Esophagus muscularis mucosa (tissue), 4 donors: ENCODE results near the gene B4GALT1. TPM values are rescaled to one million over a fixed set of nuclear protein-coding genes. Genes with fewer than 3 reads are reported as not detected.

Experiments
- DNase-seq: peaks from one replicate; pipeline ENCODE4 v3.0.0-alpha.2; 2017; ENCODE audit errors: extremely low spot score
- H3K27ac ChIP-seq, 4 donors: fragments of 200-600 bp; sonication (generic); replicated peaks in 1 of 4; 1 replicate in 3 of 4; 2 replicates in 1 of 4; pipeline ENCODE4 v1.5.1; 2016 to 2019; ENCODE audit warnings: mild to moderate bottlenecking in 1 of 4
- H3K27me3 ChIP-seq, 4 donors: fragments of 200-600 bp; sonication (generic); one replicate each; pipeline versions ENCODE4 v1.5.1 to v1.6.0; 2016 to 2019
- H3K36me3 ChIP-seq, 4 donors: fragments of 200-600 bp; sonication (generic); one replicate each; pipeline ENCODE4 v1.5.1; 2016 to 2019
- H3K4me1 ChIP-seq, 4 donors: fragments of 200-600 bp; sonication (generic); one replicate each; pipeline ENCODE4 v1.5.1; 2016 to 2019
- H3K4me3 ChIP-seq, 4 donors: fragments of 200-600 bp; sonication (generic); 1 replicate in 2 of 4; 2 replicates in 2 of 4; pipeline ENCODE4 v1.5.1; 2016 to 2019; ENCODE audit warnings: mild to moderate bottlenecking in 4 of 4, moderate library complexity in 1 of 4
- H3K9me3 ChIP-seq, 4 donors: fragments of 200-600 bp; sonication (generic); 1 replicate in 3 of 4; 2 replicates in 1 of 4; pipeline ENCODE4 v1.5.1; 2016 to 2019
- EP300 ChIP-seq: sonication (generic); formaldehyde crosslinking; IDR thresholded peaks from one replicate; pipeline ENCODE4 v1.6.1; 2017; ENCODE audit warnings: antibody characterized with exemption
- POLR2A ChIP-seq: fragments of 450-650 bp; IDR thresholded peaks from one replicate; pipeline ENCODE4 v1.6.1; 2017; ENCODE audit warnings: antibody characterized with exemption, moderate library complexity, mild to moderate bottlenecking, low read depth
- POLR2AphosphoS5 ChIP-seq, 2 donors: sonication (generic); formaldehyde crosslinking; IDR thresholded peaks; one replicate each; pipeline ENCODE4 v1.6.1; 2017; ENCODE audit warnings: antibody characterized with exemption in 2 of 2
- WGBS: methylation state at CpG from one replicate; pipeline ENCODE4 v1.1.5; 2018; 5-methylcytosine and 5-hydroxymethylcytosine counted together
- intact Hi-C: fragments of 100-400 bp; cut with DNase I; formaldehyde crosslinking; loops from one replicate; pipeline ENCODE4 v1.15.1; 2023
- total RNA-seq, 4 donors: library from RNA; depleted of rRNA; stranded (reverse); fragments of >200 nt; gene quantifications; one replicate each; pipeline versions ENCODE4 v1.1.0 to v1.2.1, GENCODE V29; 2016
- TF ChIP-seq, protein P1 (sequence below), 3 experiments: fragments of 200-600 bp in 2 of 3; fragments of 450-650 bp in 1 of 3; sonication (generic) in 2 of 3; IDR thresholded peaks; one replicate each; pipeline ENCODE4 v1.5.1; 2017 to 2019; ENCODE audit warnings: antibody characterized with exemption in 3 of 3, mild to moderate bottlenecking in 2 of 3, moderate library complexity in 1 of 3

B4GALT1 gene
- total RNA-seq, 4 donors from 2014 or later = 24.5 to 39.6 (median 37.8) TPM

- no peak for DNase-seq
- Histone ChIP-seq H3K4me3 (no peak overlapping the region), H3K4me1 (peaks cover 8 to 29% (median 9%) of the 10 kb centered on the region in 4 donors), H3K9me3 (no peaks in the 10 kb centered on the region), H3K27me3 (no peaks in the 10 kb centered on the region), H3K36me3 (peaks cover 27 to 80% (median 56%) of the 10 kb centered on the region in 4 donors), H3K27ac (no peak overlapping the region)
- intact Hi-C loops = no loop called here
- no peak for TF ChIP-seq EP300
- TF ChIP-seq POLR2AphosphoS5 (IDR thresholded peaks at IDR 0.05) = no peak
- TF ChIP-seq, protein P1, sequence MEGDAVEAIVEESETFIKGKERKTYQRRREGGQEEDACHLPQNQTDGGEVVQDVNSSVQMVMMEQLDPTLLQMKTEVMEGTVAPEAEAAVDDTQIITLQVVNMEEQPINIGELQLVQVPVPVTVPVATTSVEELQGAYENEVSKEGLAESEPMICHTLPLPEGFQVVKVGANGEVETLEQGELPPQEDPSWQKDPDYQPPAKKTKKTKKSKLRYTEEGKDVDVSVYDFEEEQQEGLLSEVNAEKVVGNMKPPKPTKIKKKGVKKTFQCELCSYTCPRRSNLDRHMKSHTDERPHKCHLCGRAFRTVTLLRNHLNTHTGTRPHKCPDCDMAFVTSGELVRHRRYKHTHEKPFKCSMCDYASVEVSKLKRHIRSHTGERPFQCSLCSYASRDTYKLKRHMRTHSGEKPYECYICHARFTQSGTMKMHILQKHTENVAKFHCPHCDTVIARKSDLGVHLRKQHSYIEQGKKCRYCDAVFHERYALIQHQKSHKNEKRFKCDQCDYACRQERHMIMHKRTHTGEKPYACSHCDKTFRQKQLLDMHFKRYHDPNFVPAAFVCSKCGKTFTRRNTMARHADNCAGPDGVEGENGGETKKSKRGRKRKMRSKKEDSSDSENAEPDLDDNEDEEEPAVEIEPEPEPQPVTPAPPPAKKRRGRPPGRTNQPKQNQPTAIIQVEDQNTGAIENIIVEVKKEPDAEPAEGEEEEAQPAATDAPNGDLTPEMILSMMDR (IDR thresholded peaks at IDR 0.05) = no peak
- TF ChIP-seq POLR2A = no peak
- WGBS = 76% methylated on average over 4 of the region's 4 CpGs
Observed at GRCh38 chr9:33112094-33112493, 55.0 kb downstream of the B4GALT1 start.

DNA sequence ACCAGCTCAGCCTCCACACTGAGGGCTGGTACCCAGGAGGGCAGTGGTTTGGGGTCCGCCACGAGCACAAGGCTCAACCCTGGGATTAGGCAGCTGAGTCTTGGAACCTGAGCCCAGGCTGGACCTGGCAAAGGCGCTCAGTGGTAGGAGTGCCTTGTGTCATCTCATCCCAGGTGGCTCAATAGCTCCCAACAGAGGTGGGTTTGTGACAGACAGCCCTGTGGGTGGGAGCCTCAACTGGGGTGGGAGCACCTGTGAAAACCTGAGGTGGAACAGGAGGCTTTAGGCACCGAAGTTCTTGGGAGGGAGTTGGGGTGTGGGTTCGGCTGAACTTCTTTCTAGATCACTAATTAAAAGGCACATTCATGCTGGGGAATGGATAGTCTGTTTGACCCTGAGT lies 55.5 kb downstream of the B4GALT1 start:
- Histone ChIP-seq H3K9me3 (no peaks in the 10 kb centered on the region), H3K27me3 (no peaks in the 10 kb centered on the region), H3K36me3 (peaks cover 27 to 75% (median 56%) of the 10 kb centered on the region in 4 donors), H3K27ac (no peak overlapping the region), H3K4me3 (no peak overlapping the region), H3K4me1 (peaks cover 9 to 29% (median 14%) of the 10 kb centered on the region in 4 donors)
- 93% methylated on average over 5 of the region's 5 CpGs for WGBS
- DNase-seq = no peak
- intact Hi-C loops = no loop called here
- TF ChIP-seq, protein P1 (IDR thresholded peaks at IDR 0.05) = no peak
- TF ChIP-seq POLR2A = no peak
- no peak for TF ChIP-seq EP300
- TF ChIP-seq POLR2AphosphoS5 (IDR thresholded peaks at IDR 0.05) = no peak

GRCh38 chr9:33110686-33111085 lies 56.5 kb downstream of the B4GALT1 start:
- H3K36me3 ChIP-seq = peaks cover 27 to 68% (median 51%) of the 10 kb centered on the region in 4 donors
- H3K27me3 ChIP-seq = no peaks in the 10 kb centered on the region
- WGBS = 94% methylated on average over 5 of the region's 5 CpGs
- H3K9me3 ChIP-seq = no peaks in the 10 kb centered on the region
- peaks cover 13 to 36% (median 21%) of the 10 kb centered on the region in 4 donors for H3K4me1 ChIP-seq
- H3K4me3 ChIP-seq = no peak overlapping the region
- DNase-seq = no peak
- intact Hi-C loops = no loop called here
- TF ChIP-seq EP300 = no peak
- TF ChIP-seq, protein P1 (IDR thresholded peaks at IDR 0.05) = no peak
- no peak for TF ChIP-seq POLR2A
- TF ChIP-seq POLR2AphosphoS5 (IDR thresholded peaks at IDR 0.05) = no peak
- no peak overlapping the region for H3K27ac ChIP-seq

DNA sequence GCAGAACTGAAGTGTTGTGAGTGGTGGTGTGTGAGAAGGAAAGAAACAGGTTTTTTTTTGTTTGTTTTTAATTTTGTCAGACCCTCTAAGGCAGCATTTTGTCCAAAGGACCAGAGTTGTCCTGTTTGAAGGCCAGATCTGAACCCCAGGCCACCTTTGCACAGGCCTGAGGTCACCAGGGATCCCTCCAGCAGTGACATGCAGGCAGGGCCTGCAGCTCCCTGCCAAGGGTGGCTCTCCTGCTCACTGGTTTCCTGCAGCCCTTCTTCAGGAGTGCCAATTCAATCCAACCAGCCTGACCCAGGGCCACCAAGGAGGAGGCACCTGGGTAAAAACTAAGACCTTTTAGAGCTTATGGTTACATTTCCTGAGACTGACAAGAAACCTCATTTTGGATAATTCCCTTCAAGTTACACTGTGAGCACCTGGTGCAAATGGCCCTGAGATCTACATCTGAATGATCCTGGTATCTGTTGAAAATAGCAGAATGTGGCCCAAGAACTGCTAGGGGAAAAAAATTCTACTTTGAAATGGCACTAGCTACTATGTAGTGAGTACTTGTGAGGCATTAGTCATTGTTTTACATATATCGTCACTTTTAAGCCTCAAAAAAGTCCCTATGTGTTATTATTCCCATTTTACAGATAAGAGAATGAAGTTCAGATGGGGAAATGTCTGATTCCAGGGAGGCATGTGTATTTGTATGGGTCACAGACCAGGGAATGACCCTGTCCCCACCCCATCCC lies 57.1 kb downstream of the B4GALT1 start:
- 76% methylated on average over 1 of the region's 1 CpG for whole genome bisulfite sequencing
- Histone ChIP-seq H3K27me3 (no peaks in the 10 kb centered on the region), H3K4me3 (no peak overlapping the region), H3K4me1 (peaks cover 13 to 34% (median 21%) of the 10 kb centered on the region in 4 donors), H3K9me3 (no peaks in the 10 kb centered on the region), H3K27ac (no peak overlapping the region), H3K36me3 (peaks cover 27 to 62% (median 44%) of the 10 kb centered on the region in 4 donors)
- no peak for DNase-seq
- intact Hi-C loops = no loop called here
- TF ChIP-seq POLR2AphosphoS5 (IDR thresholded peaks at IDR 0.05) (no peak), EP300 (no peak), POLR2A (no peak)
- TF ChIP-seq, protein P1 (IDR thresholded peaks at IDR 0.05) = no peak
